ENCODE data around the gene RNF187. TPM values are rescaled to one million over a fixed set of nuclear protein-coding genes. Genes with fewer than 3 reads are reported as not detected.

RNF187 gene
- total RNA-seq, 1 donor from 2014 or later = 201 TPM

DNA sequence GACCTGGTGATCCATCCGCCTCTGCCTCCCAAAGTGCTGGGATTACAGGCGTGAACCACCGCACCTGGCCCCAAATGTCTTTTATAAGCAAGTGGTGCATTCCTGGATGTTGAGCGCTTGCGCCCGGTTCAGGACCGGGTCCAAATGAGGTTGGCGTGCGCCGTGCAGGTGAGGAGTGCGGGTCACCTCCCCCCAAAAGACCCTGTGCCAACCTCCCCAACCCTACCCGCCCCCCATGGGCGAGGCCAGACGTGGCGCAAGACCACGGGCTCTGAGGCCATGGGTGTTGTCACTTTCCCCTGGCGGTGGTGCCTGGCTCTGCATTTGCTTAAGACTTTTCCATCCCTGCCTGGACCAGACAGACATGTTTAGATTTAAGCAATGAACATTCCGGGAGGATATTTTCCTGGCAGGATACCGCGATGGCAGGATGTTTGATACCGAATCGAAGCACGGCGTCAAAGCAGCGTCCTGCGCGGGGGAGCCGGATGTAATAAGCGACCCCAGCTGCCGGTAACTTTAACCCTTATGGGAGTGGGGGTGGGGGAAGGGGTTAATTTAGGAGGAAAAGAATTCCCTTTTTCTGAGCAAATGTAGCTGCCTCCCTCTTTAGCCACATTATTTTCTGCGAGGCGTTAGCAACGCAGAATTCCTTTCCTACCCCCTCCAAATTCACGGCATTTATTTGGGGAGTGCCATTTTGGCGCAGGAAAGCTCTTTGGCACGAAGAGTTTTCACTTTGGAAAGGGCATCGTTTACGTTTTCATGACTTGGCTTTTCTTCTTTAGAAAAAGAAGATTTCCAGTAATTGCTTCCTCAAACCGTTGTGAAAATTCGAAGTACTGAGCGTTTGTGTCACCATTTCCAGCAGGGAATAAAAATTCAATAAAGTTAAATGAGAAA, 27.8 kb upstream of the RNF187 start:
- H3K27ac Mint-ChIP-seq (ENCODE audit: unreplicated experiment) = peak overlapping the region; percentile 81
- peaks cover 14% of the 10 kb centered on the region for H3K27me3 Mint-ChIP-seq (ENCODE audit: unreplicated experiment)

DNA sequence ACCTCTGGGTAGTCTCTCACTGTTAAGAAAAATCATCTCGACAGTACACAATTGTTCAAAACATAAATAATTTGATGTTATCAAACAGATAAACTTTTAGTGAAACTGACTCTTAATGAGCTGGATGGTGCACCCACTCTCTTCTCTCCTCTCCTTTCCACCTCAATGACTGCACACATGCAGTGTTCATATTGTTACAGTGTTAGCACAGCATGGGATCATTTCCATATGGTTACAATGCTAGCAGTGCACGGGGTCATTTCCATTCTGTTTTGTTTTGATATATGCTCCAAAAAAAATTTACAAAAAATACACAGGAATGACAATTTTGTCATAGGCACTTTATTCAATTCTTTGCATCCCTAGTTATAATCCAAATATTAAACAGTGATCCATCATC, 26.4 kb upstream of the RNF187 start:
- H3K4me3 Mint-ChIP-seq (ENCODE audit: unreplicated experiment) = peak overlapping the region; percentile 81
- no peak overlapping the region for H3K27ac Mint-ChIP-seq (ENCODE audit: unreplicated experiment)
- peaks cover 15% of the 10 kb centered on the region for H3K9me3 Mint-ChIP-seq (ENCODE audit: unreplicated experiment)
- no peaks in the 10 kb centered on the region for H3K36me3 Mint-ChIP-seq (ENCODE audit: unreplicated experiment)
- peaks cover 18% of the 10 kb centered on the region for H3K4me1 Mint-ChIP-seq (ENCODE audit: low read depth, unreplicated experiment)
- TF ChIP-seq, protein P1, sequence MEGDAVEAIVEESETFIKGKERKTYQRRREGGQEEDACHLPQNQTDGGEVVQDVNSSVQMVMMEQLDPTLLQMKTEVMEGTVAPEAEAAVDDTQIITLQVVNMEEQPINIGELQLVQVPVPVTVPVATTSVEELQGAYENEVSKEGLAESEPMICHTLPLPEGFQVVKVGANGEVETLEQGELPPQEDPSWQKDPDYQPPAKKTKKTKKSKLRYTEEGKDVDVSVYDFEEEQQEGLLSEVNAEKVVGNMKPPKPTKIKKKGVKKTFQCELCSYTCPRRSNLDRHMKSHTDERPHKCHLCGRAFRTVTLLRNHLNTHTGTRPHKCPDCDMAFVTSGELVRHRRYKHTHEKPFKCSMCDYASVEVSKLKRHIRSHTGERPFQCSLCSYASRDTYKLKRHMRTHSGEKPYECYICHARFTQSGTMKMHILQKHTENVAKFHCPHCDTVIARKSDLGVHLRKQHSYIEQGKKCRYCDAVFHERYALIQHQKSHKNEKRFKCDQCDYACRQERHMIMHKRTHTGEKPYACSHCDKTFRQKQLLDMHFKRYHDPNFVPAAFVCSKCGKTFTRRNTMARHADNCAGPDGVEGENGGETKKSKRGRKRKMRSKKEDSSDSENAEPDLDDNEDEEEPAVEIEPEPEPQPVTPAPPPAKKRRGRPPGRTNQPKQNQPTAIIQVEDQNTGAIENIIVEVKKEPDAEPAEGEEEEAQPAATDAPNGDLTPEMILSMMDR (IDR thresholded peaks at IDR 0.05; ENCODE audit: partially characterized antibody, unreplicated experiment) = no peak
- peaks cover 14% of the 10 kb centered on the region for H3K27me3 Mint-ChIP-seq (ENCODE audit: unreplicated experiment)
- no peak for DNase-seq

More for the DNA sequence above, 27.8 kb upstream of the RNF187 start:
- peaks cover 12% of the 10 kb centered on the region for H3K4me1 Mint-ChIP-seq (ENCODE audit: low read depth, unreplicated experiment)
- peak; percentile 82 for DNase-seq
- peak overlapping the region; percentile 98 for H3K4me3 Mint-ChIP-seq (ENCODE audit: unreplicated experiment)
- TF ChIP-seq, protein P1 (IDR thresholded peaks at IDR 0.05; ENCODE audit: partially characterized antibody, unreplicated experiment) = peak; percentile 93
- peaks cover 12% of the 10 kb centered on the region for H3K9me3 Mint-ChIP-seq (ENCODE audit: unreplicated experiment)
- H3K36me3 Mint-ChIP-seq (ENCODE audit: unreplicated experiment) = no peaks in the 10 kb centered on the region

- Mint-ChIP-seq H3K9me3 (ENCODE audit: unreplicated experiment) (peaks cover 14% of the 10 kb centered on the region), H3K4me1 (ENCODE audit: low read depth, unreplicated experiment) (peaks cover 13% of the 10 kb centered on the region), H3K4me3 (ENCODE audit: unreplicated experiment) (peak overlapping the region; percentile 91), H3K27me3 (ENCODE audit: unreplicated experiment) (peaks cover 18% of the 10 kb centered on the region), H3K27ac (ENCODE audit: unreplicated experiment) (peak overlapping the region; percentile 80), H3K36me3 (ENCODE audit: unreplicated experiment) (no peaks in the 10 kb centered on the region)
- TF ChIP-seq, protein P1 (IDR thresholded peaks at IDR 0.05; ENCODE audit: partially characterized antibody, unreplicated experiment) = no peak
- DNase-seq = no peak
Measured at GRCh38 chr1:228462560-228462959, 24.6 kb upstream of the RNF187 start.

DNA sequence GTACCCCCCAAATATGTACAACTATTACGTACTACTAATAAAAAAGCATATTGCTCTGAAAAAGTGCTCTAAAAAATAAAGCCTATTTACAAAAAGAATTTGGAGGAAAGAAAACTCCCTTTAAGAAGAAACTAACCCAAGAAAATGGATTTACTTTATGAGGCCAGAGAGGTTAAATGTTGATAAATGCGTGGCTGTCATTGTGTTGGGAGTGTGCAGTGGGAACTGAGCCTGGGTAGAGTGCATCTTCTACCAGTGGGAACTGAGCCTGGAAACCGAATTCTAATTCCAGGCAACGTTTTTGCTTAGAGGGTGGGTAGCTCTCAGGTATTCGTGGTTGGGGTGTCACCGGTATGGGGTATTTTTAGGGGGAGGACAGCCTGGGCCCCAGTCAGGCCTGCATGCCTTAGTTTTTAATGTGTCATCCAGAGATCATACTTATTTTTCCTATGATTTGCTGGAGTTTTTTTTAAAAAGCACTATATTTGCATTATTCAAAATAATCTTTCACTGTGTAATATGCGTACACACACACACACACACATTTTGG, 24.1 kb upstream of the RNF187 start:
- Mint-ChIP-seq H3K9me3 (ENCODE audit: unreplicated experiment) (peaks cover 9% of the 10 kb centered on the region), H3K36me3 (ENCODE audit: unreplicated experiment) (no peaks in the 10 kb centered on the region), H3K4me1 (ENCODE audit: low read depth, unreplicated experiment) (peaks cover 13% of the 10 kb centered on the region), H3K4me3 (ENCODE audit: unreplicated experiment) (peak overlapping the region; percentile 91), H3K27ac (ENCODE audit: unreplicated experiment) (peak overlapping the region; percentile 80), H3K27me3 (ENCODE audit: unreplicated experiment) (peaks cover 13% of the 10 kb centered on the region)
- TF ChIP-seq, protein P1 (IDR thresholded peaks at IDR 0.05; ENCODE audit: partially characterized antibody, unreplicated experiment) = no peak
- no peak for DNase-seq
